NCI-H82 (cell line): ENCODE measurements around the gene UPK3BL2.
"Not testable (repeated sequence)": the region's sequence is repeated elsewhere in the genome, so short reads cannot be mapped to it uniquely, and the experiment has no call there.

ENCODE experiments used
- DNase-seq: peaks from one replicate; lab custom pipeline; 2025; lab: John Stamatoyannopoulos, UW

The UPK3BL2 gene

DNA sequence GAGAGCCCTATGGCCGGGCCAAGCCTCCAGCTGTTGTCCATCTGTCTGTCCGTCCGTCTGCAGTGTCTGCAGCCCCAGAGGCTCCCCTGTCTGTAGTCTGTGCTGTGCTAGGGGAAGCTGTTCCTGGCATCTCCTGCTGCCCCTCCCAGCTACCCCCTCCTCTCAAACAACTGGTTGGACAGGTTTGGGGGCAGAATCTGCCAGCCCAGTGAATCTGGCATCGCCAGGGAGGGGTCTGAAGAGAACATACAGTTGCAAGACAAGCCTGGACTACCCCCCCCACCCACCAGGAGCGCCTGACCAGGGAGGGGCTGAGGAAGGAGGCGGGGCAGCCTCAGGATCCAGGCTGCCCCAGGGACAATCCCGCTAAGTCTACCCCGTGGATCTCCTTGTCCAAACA, at the start of gene UPK3BL2:
UPK3BL2 (minus strand) TSS at position 101 of the 400 bp plus-strand sequence; CDS start at position 41, 60 bp downstream.
- DNase-seq: not testable (repeated sequence)

DNA sequence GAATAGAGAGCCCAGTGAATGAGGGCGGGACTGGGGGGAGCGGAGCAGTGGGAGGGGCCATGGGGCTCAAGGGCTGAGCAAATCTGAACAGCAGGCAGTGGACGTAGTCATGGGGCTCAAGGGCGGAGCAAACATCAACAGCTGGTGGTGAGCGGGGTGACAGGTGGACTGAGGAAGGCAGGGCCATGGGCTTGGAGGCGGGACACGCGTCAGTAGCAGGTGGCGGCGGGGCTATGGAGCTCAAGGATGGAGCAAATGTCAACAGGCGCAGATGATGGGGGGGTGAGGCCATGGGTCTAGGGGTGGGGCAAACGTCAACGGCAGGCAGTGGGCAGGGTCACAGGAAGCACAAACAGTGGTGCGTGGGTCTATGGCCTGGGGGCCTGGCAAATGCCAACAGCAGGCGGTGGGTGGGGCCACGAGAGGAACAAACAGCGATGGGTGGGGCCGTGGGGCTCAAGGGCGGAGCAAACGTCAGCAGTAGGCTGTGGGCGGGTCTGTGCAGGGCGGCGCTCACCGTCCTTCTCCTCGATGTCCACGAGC, 49.1 kb upstream of the UPK3BL2 start:
- DNase-seq: not testable (repeated sequence)

GRCh38 chr7:102589857-102590256, 46.4 kb upstream of the UPK3BL2 start:
- not testable (repeated sequence) for DNase-seq

- DNase-seq: not testable (repeated sequence)
These were observed 40.0 kb upstream of the UPK3BL2 start for GRCh38 chr7:102583495-102583894.

DNA sequence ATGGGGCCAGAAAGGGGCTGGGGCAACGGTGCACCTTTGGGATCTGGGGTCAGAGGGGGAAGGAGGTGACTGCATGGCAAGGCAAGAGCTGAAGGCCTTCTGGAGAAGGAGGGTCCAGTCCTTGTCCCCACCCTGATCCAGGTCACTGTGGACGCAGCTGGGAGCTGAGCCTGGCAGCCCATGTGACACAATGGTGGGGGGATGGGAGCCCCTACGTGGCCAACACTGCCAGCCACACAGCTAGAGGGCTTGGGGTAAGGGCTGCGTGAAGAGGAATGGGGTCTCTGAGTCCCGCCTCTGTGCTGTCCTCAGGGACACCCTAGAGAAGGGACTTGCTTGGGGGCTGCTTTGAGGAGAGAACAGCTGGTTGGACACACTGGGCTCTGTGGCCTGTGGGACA, 38.2 kb upstream of the UPK3BL2 start:
- not testable (repeated sequence) for DNase-seq

DNA sequence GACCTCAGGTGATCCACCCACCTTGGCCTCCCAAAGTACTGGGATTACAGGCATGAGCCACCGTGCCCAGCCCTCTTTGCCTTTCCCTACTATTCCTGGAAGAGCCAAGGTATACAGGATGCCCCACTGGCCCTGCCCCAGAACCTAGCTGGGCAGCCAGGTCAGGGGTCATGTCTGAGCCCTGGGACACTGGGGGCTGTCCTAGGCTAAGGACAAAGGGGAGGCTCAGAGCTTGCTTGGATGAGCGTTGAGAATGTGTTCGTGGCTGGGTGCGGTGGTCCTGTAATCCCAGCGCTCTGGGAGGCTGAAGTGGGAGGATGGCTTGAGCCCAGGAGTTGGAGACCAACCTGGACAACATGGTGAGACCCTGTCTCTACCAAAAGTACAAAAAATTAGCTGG, 35.0 kb upstream of the UPK3BL2 start:
- not testable (repeated sequence) for DNase-seq

DNA sequence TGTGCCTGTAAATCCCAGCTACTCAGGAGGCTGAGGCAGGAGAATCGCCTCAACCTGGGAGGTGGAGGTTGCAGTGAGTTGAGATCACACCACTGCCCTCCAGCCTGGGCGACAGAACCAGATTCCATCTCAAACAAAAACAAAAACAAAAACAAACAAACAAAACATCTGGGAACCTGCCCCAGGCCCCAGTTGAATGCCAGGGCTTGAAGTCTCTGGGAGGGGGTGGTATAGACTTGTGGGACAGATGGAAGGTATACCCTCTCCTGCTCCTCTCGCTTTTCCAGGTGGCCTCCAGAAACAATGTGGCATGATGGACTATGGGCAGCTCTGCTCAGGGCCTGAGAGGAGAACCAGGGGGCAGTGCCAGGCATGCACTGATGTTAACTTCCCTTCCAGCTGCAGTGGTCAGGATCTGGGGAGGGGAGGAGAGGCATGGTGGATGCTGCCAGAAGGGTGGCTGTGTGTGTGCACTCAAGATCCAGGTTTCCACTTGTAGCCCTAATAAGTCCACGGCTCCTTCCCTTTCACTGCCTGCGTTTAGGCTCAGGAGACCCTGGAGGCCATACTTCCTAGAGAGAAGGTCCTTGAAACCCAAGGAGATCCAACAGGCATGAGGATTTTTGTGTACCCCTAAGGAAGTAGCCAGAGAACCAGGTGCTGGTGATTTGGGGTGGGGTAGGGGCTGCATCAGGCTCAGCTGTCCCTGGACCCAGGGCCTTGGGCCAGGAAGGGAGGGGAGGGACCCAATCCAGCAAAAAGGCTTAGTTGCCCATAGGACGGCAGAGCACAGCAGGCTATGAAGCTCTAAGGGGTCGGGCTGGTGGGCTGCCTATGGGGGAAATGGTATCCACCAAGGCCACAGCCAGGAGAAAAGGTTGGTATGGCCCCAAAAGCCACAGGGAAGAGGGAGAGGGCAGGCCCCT, 34.1 kb upstream of the UPK3BL2 start:
- not testable (repeated sequence) for DNase-seq

- DNase-seq: not testable (repeated sequence)
These were observed 32.9 kb upstream of the UPK3BL2 start for GRCh38 chr7:102576363-102576762.

DNA sequence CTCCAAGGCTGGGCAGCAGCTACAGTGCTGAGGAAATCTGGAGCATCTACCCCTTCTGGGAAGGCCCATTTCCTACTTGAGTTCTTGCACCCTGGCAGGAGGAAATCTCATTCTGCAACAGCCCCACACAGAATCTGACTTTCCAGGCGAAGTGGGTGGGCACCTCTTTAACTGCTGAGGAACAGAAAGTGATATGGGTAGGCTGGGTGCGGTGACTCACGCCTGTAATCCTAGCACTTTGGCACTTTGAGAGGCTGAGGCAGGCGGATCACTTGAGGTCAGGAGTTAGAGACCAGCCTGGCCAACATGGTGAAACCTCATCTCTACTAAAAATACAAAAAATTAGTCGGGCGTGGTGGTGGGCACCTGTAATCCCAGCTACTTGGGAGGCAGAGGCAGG, 31.1 kb upstream of the UPK3BL2 start:
- not testable (repeated sequence) for DNase-seq

DNA sequence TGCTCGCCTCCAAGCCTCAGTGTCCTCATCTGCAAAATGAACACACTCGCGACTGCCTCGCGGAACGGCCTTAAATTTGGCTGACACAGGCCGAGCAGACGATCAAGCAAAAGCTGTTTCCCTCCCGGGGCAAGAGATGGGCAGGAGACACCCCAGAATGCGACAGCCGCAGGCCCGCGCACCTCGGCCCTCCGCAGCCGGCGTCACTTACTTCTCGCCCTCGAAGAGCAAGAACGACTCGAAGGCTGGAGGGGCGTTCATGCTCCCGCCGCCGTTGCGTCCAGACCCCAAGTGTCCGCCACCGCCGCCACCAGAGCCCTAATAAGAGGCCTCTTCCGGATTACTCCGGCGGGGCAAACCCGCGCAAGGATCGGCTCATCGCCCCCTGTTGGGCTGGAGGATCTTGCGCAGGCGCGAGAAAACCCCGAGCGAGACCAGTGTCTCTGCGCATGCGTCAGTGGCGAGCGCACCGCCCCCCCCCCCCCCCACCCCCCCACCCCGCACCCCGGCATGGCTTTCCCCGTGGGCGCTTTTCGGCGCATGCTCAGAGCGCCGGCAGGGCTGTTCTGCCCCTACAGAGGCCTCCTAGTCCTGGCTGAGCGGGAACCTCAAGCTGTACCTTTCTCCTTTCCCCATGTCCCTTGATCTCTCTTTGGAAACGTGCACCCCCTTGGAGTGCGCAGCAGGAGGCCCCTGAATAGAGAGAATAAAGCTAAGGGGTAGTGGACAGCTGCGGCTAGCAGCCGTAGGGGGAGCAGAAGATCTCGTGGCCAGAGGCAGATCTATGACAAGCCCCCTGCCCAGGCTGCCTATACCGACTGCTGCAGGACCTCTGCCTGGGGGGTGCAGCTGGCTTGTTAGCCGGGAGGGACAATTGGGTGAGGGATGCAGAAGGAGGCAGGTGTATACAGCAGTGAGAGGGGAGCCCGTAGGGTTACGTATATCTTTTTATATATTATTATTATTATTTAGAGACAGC, 29.1 kb upstream of the UPK3BL2 start, which contains the start of gene POLR2J3:
POLR2J3 (minus strand) TSS at position 323 of the 979 bp plus-strand sequence; CDS start at position 261, 62 bp downstream.
- DNase-seq: not testable (repeated sequence)

DNA sequence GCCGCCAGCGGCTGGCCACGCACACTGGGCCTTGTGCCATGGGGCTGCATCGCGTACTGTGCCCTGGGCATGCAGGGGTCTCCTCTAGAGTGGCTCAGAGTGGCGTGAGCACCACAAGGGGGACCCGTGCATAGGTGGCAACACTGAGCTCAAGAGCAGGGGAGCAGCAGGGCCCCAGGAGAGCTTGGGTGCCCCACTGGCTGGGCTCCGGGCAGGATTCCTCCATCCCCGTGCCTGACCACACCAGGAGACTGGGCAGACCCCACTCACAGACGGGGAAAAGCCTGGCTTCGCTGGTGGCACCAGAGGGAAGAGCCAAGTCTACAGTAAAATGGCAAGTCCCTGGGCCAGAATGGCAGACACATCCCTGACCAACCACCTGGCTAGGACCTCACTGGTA, 25.1 kb upstream of the UPK3BL2 start:
- DNase-seq: not testable (repeated sequence)

DNA sequence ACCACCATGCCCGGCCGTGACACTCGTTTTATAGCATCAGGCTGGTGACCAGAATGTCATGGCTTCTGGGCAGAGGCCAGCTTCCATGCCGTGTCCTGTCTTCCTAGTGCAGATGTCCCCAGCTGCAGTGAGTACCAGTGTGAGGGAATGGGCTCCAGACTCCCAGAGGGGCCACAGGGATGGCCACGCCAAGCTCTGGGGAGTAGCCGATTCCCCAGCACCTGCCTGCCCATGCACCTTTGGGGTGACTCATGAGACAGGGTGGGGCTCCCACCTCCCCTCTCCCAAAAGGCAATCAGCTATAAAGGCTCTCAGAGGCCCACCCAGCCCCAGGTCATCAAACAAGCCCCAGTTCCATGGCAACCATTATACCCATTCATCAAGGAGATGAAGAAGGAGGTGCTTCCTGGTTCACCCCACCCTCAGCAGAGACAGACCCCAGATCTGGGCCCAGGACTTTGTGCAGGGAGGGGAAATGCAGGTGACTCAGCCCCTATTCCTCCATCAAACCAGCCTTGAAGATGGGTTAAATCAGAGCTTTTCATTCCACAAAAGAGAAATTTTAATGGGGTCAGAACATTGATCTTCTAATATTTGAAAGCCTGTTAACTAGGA, 7.4 kb upstream of the UPK3BL2 start, which contains the start of gene SPDYE2:
SPDYE2 (plus strand) TSS at position 419 of the 615 bp plus-strand sequence. CDS start 2,030 bp downstream, outside the sequence.
- DNase-seq: not testable (repeated sequence)

DNA sequence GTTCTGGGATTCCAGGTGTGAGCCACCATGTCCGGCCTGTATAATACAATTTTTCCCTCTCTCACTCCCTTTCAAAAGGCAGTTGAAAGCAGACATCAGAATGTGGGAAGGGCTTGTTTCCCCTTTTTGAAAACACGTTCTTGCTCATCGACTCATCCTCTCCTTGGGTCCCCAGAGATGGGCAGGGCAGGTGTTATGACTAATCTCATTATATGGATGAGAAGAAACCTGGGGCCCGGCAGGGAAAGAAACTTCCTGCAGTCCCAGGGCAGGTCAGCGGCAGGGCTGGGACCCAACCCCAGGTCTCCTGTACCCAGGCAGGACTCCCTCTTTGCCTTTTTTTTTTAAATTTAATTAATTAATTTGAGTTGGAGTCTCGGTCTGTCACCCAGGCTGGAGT, 2.9 kb upstream of the UPK3BL2 start:
- not testable (repeated sequence) for DNase-seq

- DNase-seq: not testable (repeated sequence)
These were observed 1.8 kb upstream of the UPK3BL2 start for GRCh38 chr7:102545288-102545687.

- not testable (repeated sequence) for DNase-seq
These were observed 876 bp upstream of the UPK3BL2 start for GRCh38 chr7:102544372-102544771.

- not testable (repeated sequence) for DNase-seq
These were observed 725 bp downstream of the UPK3BL2 start for GRCh38 chr7:102542771-102543170.

DNA sequence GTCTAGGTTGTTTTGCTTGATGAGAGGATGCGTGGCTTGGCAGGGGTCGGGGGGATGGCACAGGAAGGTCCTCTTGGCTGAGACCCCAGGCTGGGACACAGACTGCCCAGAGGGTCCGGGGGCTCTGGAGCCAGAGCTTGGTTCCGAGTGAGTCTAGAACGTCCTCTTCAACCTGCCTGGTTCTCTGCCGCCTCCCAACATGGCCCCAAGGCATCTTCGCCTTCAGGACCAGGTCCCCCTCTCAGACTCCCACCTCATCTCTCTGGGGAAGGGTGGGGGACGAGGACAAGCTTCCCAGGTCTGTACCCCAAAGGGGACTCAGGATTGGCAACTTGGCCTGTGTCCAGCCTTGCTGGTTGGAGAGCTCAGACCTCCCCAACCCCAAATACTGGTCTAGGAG, 1.4 kb downstream of the UPK3BL2 start:
- DNase-seq: not testable (repeated sequence)

DNA sequence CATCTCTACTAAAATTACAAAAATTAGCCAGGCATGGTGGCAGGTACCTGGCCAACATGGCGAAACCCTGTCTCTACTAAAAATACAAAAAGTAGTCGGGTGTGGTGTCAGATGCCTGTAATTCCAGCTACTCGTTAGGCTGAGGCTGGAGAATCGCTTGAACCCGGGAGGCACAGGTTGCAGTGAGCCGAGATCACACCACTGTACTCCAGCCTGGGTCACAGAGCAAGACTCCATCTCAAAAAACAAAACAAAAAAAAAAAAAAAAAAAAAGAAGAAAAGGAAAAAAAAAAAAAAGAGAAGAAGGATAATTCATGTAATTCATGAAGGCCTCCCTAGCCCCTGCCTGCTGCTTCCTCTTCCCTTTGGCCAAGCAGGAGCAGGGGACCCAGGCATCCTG, 2.9 kb downstream of the UPK3BL2 start:
- DNase-seq: not testable (repeated sequence)

- not testable (repeated sequence) for DNase-seq
These were observed 8.4 kb downstream of the UPK3BL2 start for GRCh38 chr7:102535062-102535615.

- DNase-seq: not testable (repeated sequence)
These were observed 11.4 kb downstream of the UPK3BL2 start for GRCh38 chr7:102532127-102532526.

- DNase-seq: not testable (repeated sequence)
These were observed 11.9 kb downstream of the UPK3BL2 start for GRCh38 chr7:102531583-102531982.
